Ovary (tissue), 9 donors: ENCODE measurements around the gene SLC25A51. TPM values are rescaled to one million over a fixed set of nuclear protein-coding genes. Genes with fewer than 3 reads are reported as not detected.

Experiments used
- DNase-seq, 5 donors: peaks; one replicate each; pipeline ENCODE4 v3.0.0-alpha.2; 2019 to 2020
- H3K27ac ChIP-seq, 2 donors: fragments of 200-600 bp; one replicate each; pipeline versions ENCODE4 v1.5.1 to v1.8.0; 2019 to 2022
- H3K27me3 ChIP-seq: fragments of 200-600 bp; one replicate; pipeline ENCODE4 v1.8.0; 2022
- H3K36me3 ChIP-seq: fragments of 200-600 bp; sonication (generic); one replicate; pipeline ENCODE4 v1.5.1; 2019
- H3K4me1 ChIP-seq: one replicate; pipeline ENCODE4 v1.8.1; 2013; ENCODE audit warnings: mild to moderate bottlenecking, moderate library complexity; ENCODE audit not compliant: insufficient read depth
- H3K4me3 ChIP-seq: fragments of 200-600 bp; sonication (generic); one replicate; pipeline ENCODE4 v1.5.1; 2017
- H3K9me3 ChIP-seq, 2 donors: fragments of 200-600 bp in 1 of 2; sonication (generic) in 1 of 2; one replicate each; pipeline versions ENCODE4 v1.5.1 to v1.8.1; 2013 to 2019; ENCODE audit warnings: mild to moderate bottlenecking in 1 of 2, moderate library complexity in 1 of 2
- CTCF ChIP-seq, 3 donors: fragments of 450-650 bp in 2 of 3; fragments of 200-600 bp in 1 of 3; IDR thresholded peaks; one replicate each; pipeline versions ENCODE4 v1.5.1 to v1.8.0; 2016 to 2022; ENCODE audit warnings: antibody characterized with exemption in 3 of 3, mild to moderate bottlenecking in 1 of 3
- EP300 ChIP-seq: sonication (generic); formaldehyde crosslinking; IDR thresholded peaks from one replicate; pipeline ENCODE4 v1.6.1; 2017; ENCODE audit warnings: antibody characterized with exemption
- POLR2A ChIP-seq: fragments of 450-650 bp; IDR thresholded peaks from one replicate; pipeline ENCODE4 v1.6.1; 2017; ENCODE audit warnings: antibody characterized with exemption, mild to moderate bottlenecking, moderate library complexity
- WGBS, 3 donors: extraction: QIAGEN DNeasy Blood & Tissue Kit in 1 of 3; methylation state at CpG; one replicate each; pipeline versions ENCODE4 v1.1.5 to v1.1.7; 2013 to 2017; 5-methylcytosine and 5-hydroxymethylcytosine counted together
- intact Hi-C, 4 donors: fragments of 100-400 bp; cut with DNase I; formaldehyde crosslinking; loops; one replicate each; pipeline versions ENCODE4 v1.11.0 to v1.15.1; 2022 to 2023
- polyA plus RNA-seq, 2 donors: library from polyadenylated mRNA; stranded (reverse); fragments of 200-250 nt in 1 of 2; fragments of 350-450 nt in 1 of 2; fragmentation: Illumina TruSeq in 1 of 2; extraction: RNeasy Lipid Tissue Mini Kit (QIAGEN cat#74804) in 1 of 2; gene quantifications; one replicate each; pipeline ENCODE4 v1.2.3, GENCODE V29; 2013 to 2014
- total RNA-seq, 7 donors: library from RNA; depleted of rRNA in 2 of 7; stranded (reverse); fragments of >200 nt in 2 of 7; fragmentation: NEBNext Ultra II Directional in 3 of 7; extraction: Animal tissue kit (Norgen Biotek cat#: 25700) in 3 of 7; gene quantifications; one replicate each; pipeline versions ENCODE4 v1.1.0 to v1.2.4, GENCODE V29; 2016 to 2023
- donor health status: DM: no; HTN: no; CAD: no; lungs with moderate emphysema.
- donor health status: DM: no; HTN: no; CAD: no.
- donor health status: Bipolar disorder and iron deficiency.
- donor health status: DM: yes; HTN: yes; CAD: no.
- donor health status: DM: no; HTN: no; CAD: no.
- donor health status: DM: yes; HTN: yes; CAD: no.

SLC25A51 gene
- total and polyA plus RNA-seq, 9 donors = 5.1 to 24.1 (median 20.6) TPM

- TF ChIP-seq CTCF (IDR thresholded peaks at IDR 0.05) (no peak), POLR2A (no peak), EP300 (no peak)
- peaks cover 4% of the 10 kb centered on the region for H3K4me1 ChIP-seq
- H3K27me3 ChIP-seq = no peaks in the 10 kb centered on the region
- no peaks in the 10 kb centered on the region for H3K9me3 ChIP-seq
- H3K4me3 ChIP-seq = no peak overlapping the region
- H3K36me3 ChIP-seq = no peaks in the 10 kb centered on the region
- WGBS, 3 donors = 81 to 83% (median 82%) methylated on average over 6 of the region's 6 CpGs
- intact Hi-C loops = loop anchor here in 3 of 4 donors (5.0 to 10.0 kb wide), 6 partner anchors 169 to 516 kb away; partner anchors contain the start of gene ALDH1B1 (in 1 of the 3)
- no peak for DNase-seq
- H3K27ac ChIP-seq = no peak overlapping the region
Observed at GRCh38 chr9:37918665-37919170, 14.8 kb upstream of the SLC25A51 start.

- TF ChIP-seq CTCF (IDR thresholded peaks at IDR 0.05) (no peak), EP300 (no peak), POLR2A (no peak)
- WGBS, 3 donors = 74 to 79% (median 79%) methylated on average over 21 of the region's 21 CpGs
- H3K27ac ChIP-seq = peak overlapping the region; percentile 13 to 26
- DNase-seq = no peak
- no peaks in the 10 kb centered on the region for H3K27me3 ChIP-seq
- H3K36me3 ChIP-seq = no peaks in the 10 kb centered on the region
- intact Hi-C loops = loop anchor here in 3 of 4 donors (2.0 to 10.0 kb wide), 7 partner anchors 169 to 517 kb away; partner anchors contain the start of gene ALDH1B1 (in 1 of the 3)
- no peak overlapping the region for H3K4me3 ChIP-seq
- H3K9me3 ChIP-seq = no peaks in the 10 kb centered on the region
- H3K4me1 ChIP-seq = peaks cover 4% of the 10 kb centered on the region
Observed at GRCh38 chr9:37917801-37918664, 14.1 kb upstream of the SLC25A51 start.

- WGBS, 3 donors = 45 to 58% (median 49%) methylated on average over 8 of the region's 8 CpGs
- Histone ChIP-seq H3K27me3 (no peaks in the 10 kb centered on the region), H3K36me3 (no peaks in the 10 kb centered on the region), H3K27ac (peak overlapping the region; percentile 13 to 26), H3K4me1 (peaks cover 4% of the 10 kb centered on the region), H3K4me3 (no peak overlapping the region), H3K9me3 (no peaks in the 10 kb centered on the region)
- TF ChIP-seq EP300 = no peak
- no peak for TF ChIP-seq CTCF (IDR thresholded peaks at IDR 0.05)
- TF ChIP-seq POLR2A = no peak
- intact Hi-C loops = loop anchor here in 3 of 4 donors (2.0 to 10.0 kb wide), 7 partner anchors 170 to 517 kb away; partner anchors contain the start of gene ALDH1B1 (in 1 of the 3)
- DNase-seq = no peak
Observed at GRCh38 chr9:37917313-37917731, 13.4 kb upstream of the SLC25A51 start.

GRCh38 chr9:37916471-37917312, 12.8 kb upstream of the SLC25A51 start:
- TF ChIP-seq POLR2A = no peak
- no peak for TF ChIP-seq EP300
- TF ChIP-seq CTCF (IDR thresholded peaks at IDR 0.05) = no peak
- Histone ChIP-seq H3K27me3 (no peaks in the 10 kb centered on the region), H3K4me1 (peaks cover 4% of the 10 kb centered on the region), H3K9me3 (no peaks in the 10 kb centered on the region), H3K4me3 (no peak overlapping the region), H3K27ac (peak overlapping the region; percentile 13 to 26), H3K36me3 (no peaks in the 10 kb centered on the region)
- 44 to 63% (median 52%) methylated on average over 14 to 18 of the region's 18 CpGs for WGBS, 3 donors
- intact Hi-C loops = loop anchor here in 3 of 4 donors (2.0 to 10.0 kb wide), 7 partner anchors 171 to 518 kb away; partner anchors contain the start of gene ALDH1B1 (in 1 of the 3)
- DNase-seq = peak in 4 of 5 donors; percentile 34 to 61 (median 50)
